ENCODE results near the gene ZNF512. TPM values are rescaled to one million over a fixed set of nuclear protein-coding genes. Genes with fewer than 3 reads are reported as not detected.

Gene ZNF512
- total and polyA plus RNA-seq, 2 of the 13 experiments (the other 11 are each of a cell fraction or from before 2014, with no cell fraction given) = 29.8 to 31.0 TPM

- no peak; the same call in 1 of the 2 replicates for TF ChIP-seq TFAP4 (IDR thresholded peaks at IDR 0.05; ENCODE audit: borderline replicate concordance, low read depth)
- TF ChIP-seq TCF7L2 (IDR thresholded peaks at IDR 0.05; ENCODE audit: low read depth, low read length) = no peak
- no peak; the same call in 1 of the 2 replicates for TF ChIP-seq NRL (CRISPR knock-in tag; IDR thresholded peaks at IDR 0.05; ENCODE audit: borderline replicate concordance)
- TF ChIP-seq ZNF619 (CRISPR knock-in tag; IDR thresholded peaks at IDR 0.05) = no peak
- no peak for TF ChIP-seq ZBTB2 (CRISPR knock-in tag; IDR thresholded peaks at IDR 0.05; ENCODE audit: low read depth)
- TF ChIP-seq CREB1 (IDR thresholded peaks at IDR 0.05) = peak; percentile 83
- TF ChIP-seq CREB1 (CRISPR knock-in tag; IDR thresholded peaks at IDR 0.05) = peak; percentile 91
- peak; percentile 67 for TF ChIP-seq ZNF547 (CRISPR knock-in tag; IDR thresholded peaks at IDR 0.05)
- peak; percentile 41; the same call in 1 of the 2 replicates for TF ChIP-seq ZNF343 (CRISPR knock-in tag; IDR thresholded peaks at IDR 0.05)
- TF ChIP-seq RAD21 (CRISPR knock-in tag; IDR thresholded peaks at IDR 0.05) = 0 out of 2 replicates have a peak, but pooled peaks have one; percentile 41
- TF ChIP-seq XBP1 (CRISPR knock-in tag; IDR thresholded peaks at IDR 0.05) = no peak
- TF ChIP-seq CCDC6 (CRISPR knock-in tag; IDR thresholded peaks at IDR 0.05) = no peak
- peak; percentile 30 to 75; a peak in 1 of 4 replicates for TF ChIP-seq KLF16 (CRISPR knock-in tag; IDR thresholded peaks at IDR 0.05)
- TF ChIP-seq ZNF18 (CRISPR knock-in tag; IDR thresholded peaks at IDR 0.05; ENCODE audit: insufficient replicate concordance) = peak; percentile 68
- TF ChIP-seq SMYD3 (CRISPR knock-in tag; IDR thresholded peaks at IDR 0.05) = peak; percentile 48; the same call in 1 of the 2 replicates
- no peak for TF ChIP-seq FOXP1 (IDR thresholded peaks at IDR 0.05)
- no peak for TF ChIP-seq FOXP1 (CRISPR knock-in tag; IDR thresholded peaks at IDR 0.05)
- TF ChIP-seq ZSCAN20 (CRISPR knock-in tag; IDR thresholded peaks at IDR 0.05; ENCODE audit: borderline replicate concordance) = no peak
- TF ChIP-seq POLR2G (IDR thresholded peaks at IDR 0.05; ENCODE audit: low read depth, low read length) = peak; percentile 90
- peak; percentile 85 for TF ChIP-seq IRF2 (CRISPR knock-in tag; IDR thresholded peaks at IDR 0.05)
- no peak for TF ChIP-seq ZNF34 (CRISPR knock-in tag; IDR thresholded peaks at IDR 0.05; ENCODE audit: borderline replicate concordance)
- peak; percentile 25; the same call in 1 of the 2 replicates for TF ChIP-seq CTCF (CRISPR knock-in tag; IDR thresholded peaks at IDR 0.05)
- no peak for TF ChIP-seq TMF1 (CRISPR knock-in tag; IDR thresholded peaks at IDR 0.05; ENCODE audit: low read depth)
- peak; percentile 92 for TF ChIP-seq PHF20 (CRISPR knock-in tag; IDR thresholded peaks at IDR 0.05)
- TF ChIP-seq HNRNPUL1 (IDR thresholded peaks at IDR 0.05; ENCODE audit: low read depth, low read length) = no peak
- TF ChIP-seq U2AF2 (IDR thresholded peaks at IDR 0.05; ENCODE audit: low read depth, low read length) = 0 out of 2 replicates have a peak, but pooled peaks have one; percentile 73
- TF ChIP-seq ATF7-NPFF (CRISPR knock-in tag; IDR thresholded peaks at IDR 0.05; ENCODE audit: low read depth) = no peak; the same call in 1 of the 2 replicates
Observed at GRCh38 chr2:27582695-27583389, at the start of gene ZNF512 (continued).
